Activated CD8-positive, alpha-beta memory T cell treated with anti-CD3 and anti-CD28 coated beads, Interleukin-2, amount 10 ng/mL, durations not matched to agents 7 days and 5 days (primary cell): ENCODE data around the gene REXO1. TPM values are rescaled to one million over a fixed set of nuclear protein-coding genes. Genes with fewer than 3 reads are reported as not detected.

Source experiments
- ATAC-seq: fragments of 150-1000 bp; cut with Tn5 transposase; one replicate; pipeline ENCODE4 v1.10.0; 2021; ENCODE audit warnings: moderate library complexity
- CTCF ChIA-PET: fragments of 350-600 bp; sonication (Branson Sonifier 250); formaldehyde crosslinking; loops from one replicate; lab custom pipeline; 2021; ENCODE audit warnings: antibody characterized with exemption; lab: Charles Lee
- DNase-seq: peaks from one replicate; pipeline ENCODE4 v3.0.0-alpha.2; 2020
- H3K27ac Mint-ChIP-seq: one replicate; pipeline ENCODE4 v1.8.0; 2021; ENCODE audit warnings: mild to moderate bottlenecking, mixed read lengths
- H3K27me3 Mint-ChIP-seq: one replicate; pipeline ENCODE4 v1.8.0; 2021; ENCODE audit warnings: mixed read lengths
- H3K36me3 Mint-ChIP-seq: one replicate; pipeline ENCODE4 v1.8.0; 2021; ENCODE audit warnings: mild to moderate bottlenecking, mixed read lengths
- H3K4me1 Mint-ChIP-seq: one replicate; pipeline ENCODE4 v1.8.0; 2021; ENCODE audit warnings: mixed read lengths
- H3K4me3 Mint-ChIP-seq: one replicate; pipeline ENCODE4 v1.8.0; 2021; ENCODE audit warnings: mild to moderate bottlenecking, moderate library complexity, mixed read lengths
- H3K9me3 Mint-ChIP-seq: one replicate; pipeline ENCODE4 v1.8.0; 2022; ENCODE audit warnings: low read depth, mixed read lengths
- total RNA-seq, 2 experiments: library from RNA; stranded (reverse); gene quantifications; one replicate each; pipeline ENCODE4 v1.2.3, GENCODE V29; 2021

REXO1 gene
- total RNA-seq, 2 experiments from 2014 or later = 58.4 to 68.4 TPM

DNA sequence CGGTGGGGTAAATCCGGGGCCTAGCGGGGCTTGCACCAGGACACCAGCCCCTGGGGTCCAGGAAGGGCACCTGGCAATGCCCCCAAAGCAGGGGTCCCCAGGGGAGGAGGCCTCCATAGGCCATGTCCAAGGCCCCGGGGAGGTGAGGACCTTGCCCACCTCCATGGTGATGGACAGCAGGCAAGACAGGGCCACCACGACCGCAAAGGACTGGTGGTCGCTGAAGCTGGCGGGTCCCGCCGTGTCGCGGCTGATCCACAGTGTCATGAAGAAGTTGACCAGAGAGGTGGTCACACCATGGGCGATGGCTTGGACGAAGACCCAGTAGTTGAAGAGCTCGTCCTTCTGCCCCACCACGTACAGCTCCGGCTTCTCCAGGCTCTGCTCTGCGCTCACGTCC, 63.0 kb downstream of the REXO1 start:
- Mint-ChIP-seq H3K27me3 (peaks cover 7% of the 10 kb centered on the region), H3K4me1 (no peaks in the 10 kb centered on the region), H3K36me3 (no peaks in the 10 kb centered on the region), H3K27ac (no peak overlapping the region), H3K4me3 (no peak overlapping the region), H3K9me3 (no peaks in the 10 kb centered on the region)
- DNase-seq (no peak), ATAC-seq (no peak)
- CTCF ChIA-PET = interaction anchor here (0.8 kb wide), 1 partner anchor 113 kb away, joined by 3 read pairs; no protein-coding TSS in a partner anchor

- DNase-seq = no peak
- Mint-ChIP-seq H3K4me1 (no peaks in the 10 kb centered on the region), H3K27me3 (peaks cover 17% of the 10 kb centered on the region), H3K4me3 (no peak overlapping the region), H3K27ac (no peak overlapping the region), H3K36me3 (no peaks in the 10 kb centered on the region), H3K9me3 (no peaks in the 10 kb centered on the region)
- CTCF ChIA-PET = interaction anchor here (1.4 to 4.7 kb wide), 5 partner anchors 12 to 109 kb away, joined by 3 to 27 read pairs (median 6); no protein-coding TSS in a partner anchor
- no peak for ATAC-seq
Measured at GRCh38 chr19:1783874-1784273, 64.4 kb downstream of the REXO1 start.

GRCh38 chr19:1783354-1783753, 64.9 kb downstream of the REXO1 start:
- Mint-ChIP-seq H3K27me3 (peaks cover 22% of the 10 kb centered on the region), H3K27ac (no peak overlapping the region), H3K4me1 (no peaks in the 10 kb centered on the region), H3K9me3 (no peaks in the 10 kb centered on the region), H3K4me3 (no peak overlapping the region), H3K36me3 (no peaks in the 10 kb centered on the region)
- no peak for DNase-seq
- no peak for ATAC-seq
- CTCF ChIA-PET = interaction anchor here (1.2 to 4.7 kb wide), 10 partner anchors 10 to 237 kb away, joined by 3 to 27 read pairs (median 5); no protein-coding TSS in a partner anchor

DNA sequence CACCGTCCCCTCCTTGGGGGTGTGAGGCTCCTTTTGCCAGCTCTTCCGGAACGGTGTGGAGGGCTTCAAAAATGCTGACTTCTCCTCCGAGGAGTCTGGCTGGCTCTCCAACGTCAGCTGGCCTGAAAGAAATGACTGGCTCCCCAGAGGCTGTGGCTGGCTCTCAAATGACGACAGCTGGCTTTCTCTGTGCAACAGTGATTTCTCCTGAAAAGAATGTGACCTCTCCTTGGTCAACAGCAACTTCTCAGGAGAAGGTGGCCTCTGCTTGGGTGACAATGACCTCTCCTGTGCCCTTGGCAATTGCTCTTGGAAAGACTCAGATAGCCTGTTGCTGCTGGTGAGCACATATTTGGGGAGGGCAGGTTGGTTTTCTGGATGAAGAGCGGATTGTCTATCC, 65.8 kb downstream of the REXO1 start:
- Mint-ChIP-seq H3K4me3 (no peak overlapping the region), H3K9me3 (no peaks in the 10 kb centered on the region), H3K36me3 (no peaks in the 10 kb centered on the region), H3K27ac (no peak overlapping the region), H3K27me3 (peaks cover 28% of the 10 kb centered on the region), H3K4me1 (no peaks in the 10 kb centered on the region)
- no peak for ATAC-seq
- no peak for DNase-seq
- CTCF ChIA-PET = interaction anchor here (1.2 to 4.7 kb wide), 9 partner anchors 10 to 236 kb away, joined by 3 to 27 read pairs (median 5); no protein-coding TSS in a partner anchor

- H3K4me1 Mint-ChIP-seq = no peaks in the 10 kb centered on the region
- H3K4me3 Mint-ChIP-seq = no peak overlapping the region
- DNase-seq (no peak), ATAC-seq (no peak)
- CTCF ChIA-PET = interaction anchor here (0.8 to 4.7 kb wide), 5 partner anchors 9 to 108 kb away, joined by 3 to 27 read pairs (median 11); no protein-coding TSS in a partner anchor
- H3K9me3 Mint-ChIP-seq = no peaks in the 10 kb centered on the region
- H3K27ac Mint-ChIP-seq = no peak overlapping the region
- H3K36me3 Mint-ChIP-seq = no peaks in the 10 kb centered on the region
- H3K27me3 Mint-ChIP-seq = peaks cover 41% of the 10 kb centered on the region
Measured at GRCh38 chr19:1780272-1780958, 67.9 kb downstream of the REXO1 start.

- CTCF ChIA-PET = interaction anchor here (1.4 kb wide), 1 partner anchor 8 kb away, joined by 3 read pairs; no protein-coding TSS in a partner anchor
- ATAC-seq (no peak), DNase-seq (no peak)
- Mint-ChIP-seq H3K27me3 (peaks cover 43% of the 10 kb centered on the region), H3K36me3 (peaks cover 2% of the 10 kb centered on the region), H3K9me3 (no peaks in the 10 kb centered on the region), H3K27ac (no peak overlapping the region), H3K4me1 (no peaks in the 10 kb centered on the region), H3K4me3 (no peak overlapping the region)
Measured at GRCh38 chr19:1779574-1779973, 68.7 kb downstream of the REXO1 start.

DNA sequence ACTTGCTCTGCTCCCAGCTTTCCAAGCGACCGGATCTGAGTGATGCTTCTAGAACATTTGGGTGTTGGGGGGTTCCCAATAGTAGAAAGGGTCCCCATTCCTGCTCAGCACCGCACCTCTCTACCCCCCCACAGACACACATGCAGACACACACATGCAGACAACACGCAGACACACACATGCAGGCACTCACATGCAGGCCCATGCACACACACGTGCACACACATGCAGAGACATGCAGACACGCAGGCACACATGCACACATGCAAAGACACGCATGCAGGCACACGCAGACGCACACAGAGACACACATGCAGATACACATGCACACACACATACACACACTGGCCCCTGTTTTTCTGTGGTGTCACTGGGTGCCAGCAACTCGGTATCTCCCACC, 71.1 kb downstream of the REXO1 start:
- Mint-ChIP-seq H3K36me3 (peaks cover 2% of the 10 kb centered on the region), H3K27me3 (peaks cover 62% of the 10 kb centered on the region), H3K9me3 (no peaks in the 10 kb centered on the region), H3K27ac (no peak overlapping the region), H3K4me1 (no peaks in the 10 kb centered on the region), H3K4me3 (no peak overlapping the region)
- CTCF ChIA-PET = interaction anchor here (0.7 to 1.8 kb wide), 3 partner anchors 13 to 106 kb away, joined by 3 to 7 read pairs (median 5); no protein-coding TSS in a partner anchor
- DNase-seq = no peak
- ATAC-seq = no peak

DNA sequence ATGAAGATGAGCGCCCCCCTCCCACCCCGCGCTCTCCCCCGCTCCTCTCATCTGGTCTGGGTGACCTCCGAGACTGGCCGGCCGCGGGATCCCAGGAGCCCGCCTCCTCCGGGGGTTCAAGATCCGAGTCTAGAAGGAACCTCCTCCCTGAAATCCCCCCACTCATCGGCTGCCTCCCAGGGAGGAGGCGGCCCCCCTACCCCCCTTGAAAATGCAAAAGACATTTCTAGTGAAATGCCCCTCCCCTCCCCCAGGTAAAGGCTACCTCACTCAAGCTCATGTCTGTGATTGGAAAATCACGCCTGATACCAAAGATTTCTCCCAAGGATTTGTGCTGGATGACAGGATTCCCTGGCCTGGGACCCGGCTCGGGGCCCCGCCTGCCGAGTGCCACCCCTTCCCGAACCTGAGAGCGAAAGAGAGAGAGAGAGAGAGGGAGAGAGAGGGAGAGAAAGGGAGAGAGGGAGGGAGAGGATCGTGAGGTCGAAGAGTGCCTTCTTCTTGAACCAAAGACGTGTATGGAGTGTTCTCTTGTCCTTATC, 71.6 kb downstream of the REXO1 start:
- no peak overlapping the region for H3K27ac Mint-ChIP-seq
- DNase-seq (no peak), ATAC-seq (no peak)
- CTCF ChIA-PET = no interaction called here
- peaks cover 2% of the 10 kb centered on the region for H3K36me3 Mint-ChIP-seq
- H3K4me3 Mint-ChIP-seq = no peak overlapping the region
- H3K27me3 Mint-ChIP-seq = peaks cover 62% of the 10 kb centered on the region
- H3K9me3 Mint-ChIP-seq = no peaks in the 10 kb centered on the region
- no peaks in the 10 kb centered on the region for H3K4me1 Mint-ChIP-seq

GRCh38 chr19:1775951-1776605, 72.2 kb downstream of the REXO1 start:
- peaks cover 67% of the 10 kb centered on the region for H3K27me3 Mint-ChIP-seq
- no peaks in the 10 kb centered on the region for H3K4me1 Mint-ChIP-seq
- peaks cover 2% of the 10 kb centered on the region for H3K36me3 Mint-ChIP-seq
- CTCF ChIA-PET = no interaction called here
- peaks cover 2% of the 10 kb centered on the region for H3K9me3 Mint-ChIP-seq
- H3K27ac Mint-ChIP-seq = no peak overlapping the region
- H3K4me3 Mint-ChIP-seq = no peak overlapping the region
- ATAC-seq (no peak), DNase-seq (no peak)

- no peak overlapping the region for H3K4me3 Mint-ChIP-seq
- CTCF ChIA-PET = no interaction called here
- peaks cover 69% of the 10 kb centered on the region for H3K27me3 Mint-ChIP-seq
- DNase-seq (no peak), ATAC-seq (no peak)
- peaks cover 7% of the 10 kb centered on the region for H3K9me3 Mint-ChIP-seq
- no peak overlapping the region for H3K27ac Mint-ChIP-seq
- no peaks in the 10 kb centered on the region for H3K4me1 Mint-ChIP-seq
- peaks cover 2% of the 10 kb centered on the region for H3K36me3 Mint-ChIP-seq
Measured at GRCh38 chr19:1774989-1775772, 73.1 kb downstream of the REXO1 start.

DNA sequence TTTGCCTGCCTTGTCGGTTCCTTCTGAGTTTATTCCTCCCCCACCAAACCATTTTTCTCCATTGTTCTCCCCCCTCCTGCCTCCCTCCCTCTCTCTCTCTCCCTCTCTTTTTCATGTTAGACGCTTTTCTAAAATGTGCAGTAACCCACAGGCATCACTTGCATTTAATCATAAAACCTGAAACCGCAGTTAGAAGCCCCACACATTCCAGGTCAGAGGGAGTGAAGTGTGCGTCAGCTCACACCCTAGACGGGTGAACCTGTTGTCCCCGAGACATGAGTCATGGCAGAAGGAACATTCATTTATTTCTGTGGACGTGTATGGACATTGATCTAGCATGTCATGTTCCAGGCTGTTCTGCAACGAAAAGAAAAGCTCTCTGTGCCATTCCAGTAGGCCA, 75.1 kb downstream of the REXO1 start:
- ATAC-seq = no peak
- Mint-ChIP-seq H3K9me3 (peaks cover 7% of the 10 kb centered on the region), H3K4me1 (no peaks in the 10 kb centered on the region), H3K27me3 (peaks cover 67% of the 10 kb centered on the region), H3K36me3 (peaks cover 2% of the 10 kb centered on the region), H3K27ac (no peak overlapping the region), H3K4me3 (no peak overlapping the region)
- CTCF ChIA-PET = interaction anchor here (0.9 to 4.9 kb wide), 5 partner anchors 9 to 236 kb away, joined by 3 to 27 read pairs (median 5); no protein-coding TSS in a partner anchor
- DNase-seq = no peak

GRCh38 chr19:1770866-1771576, 77.3 kb downstream of the REXO1 start:
- Mint-ChIP-seq H3K4me1 (no peaks in the 10 kb centered on the region), H3K9me3 (peaks cover 7% of the 10 kb centered on the region), H3K27me3 (peaks cover 69% of the 10 kb centered on the region), H3K4me3 (no peak overlapping the region), H3K27ac (no peak overlapping the region), H3K36me3 (peaks cover 2% of the 10 kb centered on the region)
- CTCF ChIA-PET = interaction anchor here (1.5 to 4.9 kb wide), 3 partner anchors 11 to 225 kb away, joined by 6 to 27 read pairs (median 8); no protein-coding TSS in a partner anchor
- DNase-seq = no peak
- ATAC-seq = no peak
